ENCODE measurements around the gene PAQR7.
A peak's percentile ranks its signal among the peaks of the same experiment; 100 is the strongest.
"Not testable (repeated sequence)": the region's sequence is repeated elsewhere in the genome, so short reads cannot be mapped to it uniquely, and the experiment has no call there.

The PAQR7 gene

GRCh38 chr1:25844536-25845337 is 30.8 kb downstream of the PAQR7 start:
- no peak for DNase-seq (ENCODE audit: low read depth)

GRCh38 chr1:25843483-25843882 is 32.0 kb downstream of the PAQR7 start:
- DNase-seq (ENCODE audit: low read depth), result no peak

- DNase-seq (ENCODE audit: low read depth), result not testable (repeated sequence)
Measured at GRCh38 chr1:25839808-25840207, 35.7 kb downstream of the PAQR7 start.

- no peak for DNase-seq (ENCODE audit: low read depth)
Measured at GRCh38 chr1:25837262-25837875, 38.1 kb downstream of the PAQR7 start.

GRCh38 chr1:25836695-25837094 is 38.8 kb downstream of the PAQR7 start:
- no peak for DNase-seq (ENCODE audit: low read depth)

GRCh38 chr1:25834894-25835293 is 40.6 kb downstream of the PAQR7 start:
- DNase-seq (ENCODE audit: low read depth), result no peak

- no peak for DNase-seq (ENCODE audit: low read depth)
Measured at GRCh38 chr1:25833158-25833557, 42.4 kb downstream of the PAQR7 start.

GRCh38 chr1:25832336-25833037 is 43.0 kb downstream of the PAQR7 start:
- DNase-seq (ENCODE audit: low read depth), result no peak

- peak; percentile 63 for DNase-seq (ENCODE audit: low read depth)
Measured at GRCh38 chr1:25831569-25832196, 43.8 kb downstream of the PAQR7 start.

GRCh38 chr1:25829046-25829445 is 46.5 kb downstream of the PAQR7 start:
- DNase-seq (ENCODE audit: low read depth), result no peak

- DNase-seq (ENCODE audit: low read depth), result no peak
Measured at GRCh38 chr1:25828491-25828890, 47.0 kb downstream of the PAQR7 start.

GRCh38 chr1:25826571-25826970 is 48.9 kb downstream of the PAQR7 start:
- no peak for DNase-seq (ENCODE audit: low read depth)

GRCh38 chr1:25825605-25826004 is 49.9 kb downstream of the PAQR7 start:
- no peak for DNase-seq (ENCODE audit: low read depth)

GRCh38 chr1:25821630-25822091 is 53.8 kb downstream of the PAQR7 start:
- no peak for DNase-seq (ENCODE audit: low read depth)

- no peak for DNase-seq (ENCODE audit: low read depth)
Measured at GRCh38 chr1:25821112-25821476, 54.4 kb downstream of the PAQR7 start.

- no peak for DNase-seq (ENCODE audit: low read depth)
Measured at GRCh38 chr1:25820247-25821111, 55.0 kb downstream of the PAQR7 start.

- DNase-seq (ENCODE audit: low read depth), result peak; percentile 89
Measured at GRCh38 chr1:25819491-25820246, 55.8 kb downstream of the PAQR7 start, which contains the start of gene MTFR1L. MTFR1L (plus strand) TSS chr1:25819954; CDS start chr1:25823105, 3,151 bp downstream.

- no peak for DNase-seq (ENCODE audit: low read depth)
Measured at GRCh38 chr1:25818569-25818968, 56.9 kb downstream of the PAQR7 start.

GRCh38 chr1:25817840-25818501 is 57.5 kb downstream of the PAQR7 start:
- DNase-seq (ENCODE audit: low read depth), result no peak

GRCh38 chr1:25816112-25816718 is 59.3 kb downstream of the PAQR7 start:
- no peak for DNase-seq (ENCODE audit: low read depth)
